BJ (cell line): ENCODE data around the gene XRCC5. TPM values are rescaled to one million over a fixed set of nuclear protein-coding genes. Genes with fewer than 3 reads are reported as not detected.

Experiments
- CTCF ChIA-PET: fragments of 350-600 bp; formaldehyde crosslinking; extraction: SDS; loops from one replicate; lab custom pipeline; 2021; ENCODE audit warnings: antibody characterized with exemption, inconsistent platforms; lab: Yijun Ruan, JAX
- POLR2A ChIA-PET: fragments of 300-600 bp; sonication (Branson Sonifier 250); formaldehyde crosslinking; extraction: SDS; loops from one replicate; lab custom pipeline; 2021; ENCODE audit warnings: antibody characterized with exemption; lab: Charles Lee
- DNase-seq: peaks from one replicate; pipeline ENCODE4 v3.0.0-alpha.2; 2011; ENCODE audit warnings: low read depth
- H3K27me3 ChIP-seq: 2 replicates; pipeline ENCODE4 v1.6.0; 2011; ENCODE audit warnings: low read length; ENCODE audit not compliant: control insufficient read depth, insufficient read depth
- H3K36me3 ChIP-seq: 2 replicates; pipeline ENCODE4 v1.5.1; 2011; ENCODE audit warnings: low read length; ENCODE audit not compliant: control insufficient read depth, insufficient read depth
- H3K4me3 ChIP-seq: 2 replicates; pipeline ENCODE4 v1.5.1; 2011; ENCODE audit warnings: low read depth, mild to moderate bottlenecking, control low read depth, low read length
- CTCF ChIP-seq: IDR thresholded peaks from 2 replicates; pipeline ENCODE4 v1.5.1; 2011; ENCODE audit warnings: low read depth, mild to moderate bottlenecking, control low read depth, inconsistent platforms, low read length, moderate library complexity; ENCODE audit not compliant: insufficient read depth
- polyA plus RNA-seq: library from polyadenylated mRNA; depleted of rRNA; stranded (reverse); fragments of >200 nt; gene quantifications from 2 replicates; pipeline ENCODE4 v1.2.3, GENCODE V29; 2011

Gene XRCC5
- polyA plus RNA-seq, 1 experiment: 252 TPM

DNA sequence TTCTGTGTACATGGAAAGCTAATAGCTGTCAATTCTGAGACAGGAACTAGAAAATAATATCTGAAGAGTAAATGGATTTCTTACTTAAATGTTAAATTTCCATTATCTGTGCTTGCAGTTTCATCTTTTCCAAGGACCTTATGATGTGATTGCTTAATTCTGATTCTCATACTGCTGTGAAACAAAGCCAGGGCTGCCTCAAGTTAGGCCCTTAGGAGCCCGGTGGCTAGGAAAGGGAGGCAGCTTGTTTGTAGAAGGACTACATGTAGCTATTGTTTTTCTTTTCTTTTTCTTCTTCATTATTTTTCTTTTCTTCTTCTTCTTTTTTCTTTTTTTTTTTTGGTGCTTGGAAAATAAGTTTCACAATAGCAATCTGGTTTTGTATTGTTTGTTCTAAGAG, 50.5 kb downstream of the XRCC5 start:
- CTCF ChIA-PET: no interaction called here
- POLR2A ChIA-PET: no interaction called here
- DNase-seq: no peak
- Histone ChIP-seq H3K27me3 (no peaks in the 10 kb centered on the region), H3K36me3 (peaks cover 21% of the 10 kb centered on the region), H3K4me3 (no peak overlapping the region)
- no peak for TF ChIP-seq CTCF

GRCh38 chr2:216160786-216161185, 51.6 kb downstream of the XRCC5 start:
- H3K4me3 ChIP-seq: no peak overlapping the region
- H3K27me3 ChIP-seq: no peaks in the 10 kb centered on the region
- POLR2A ChIA-PET: no interaction called here
- DNase-seq: no peak
- peaks cover 23% of the 10 kb centered on the region for H3K36me3 ChIP-seq
- CTCF ChIA-PET: interaction anchor here (0.5 kb wide), 1 partner anchor 47 kb away, joined by 3 read pairs; no protein-coding TSS in a partner anchor
- TF ChIP-seq CTCF: no peak

GRCh38 chr2:216161967-216162366, 52.8 kb downstream of the XRCC5 start:
- Histone ChIP-seq H3K36me3 (peaks cover 17% of the 10 kb centered on the region), H3K27me3 (no peaks in the 10 kb centered on the region), H3K4me3 (no peak overlapping the region)
- ChIA-PET CTCF (interaction anchor here (1.0 to 1.1 kb wide), 2 partner anchors 9 to 10 kb away, joined by 3 to 4 read pairs; no protein-coding TSS in a partner anchor), POLR2A (no interaction called here)
- TF ChIP-seq CTCF: no peak
- no peak for DNase-seq

DNA sequence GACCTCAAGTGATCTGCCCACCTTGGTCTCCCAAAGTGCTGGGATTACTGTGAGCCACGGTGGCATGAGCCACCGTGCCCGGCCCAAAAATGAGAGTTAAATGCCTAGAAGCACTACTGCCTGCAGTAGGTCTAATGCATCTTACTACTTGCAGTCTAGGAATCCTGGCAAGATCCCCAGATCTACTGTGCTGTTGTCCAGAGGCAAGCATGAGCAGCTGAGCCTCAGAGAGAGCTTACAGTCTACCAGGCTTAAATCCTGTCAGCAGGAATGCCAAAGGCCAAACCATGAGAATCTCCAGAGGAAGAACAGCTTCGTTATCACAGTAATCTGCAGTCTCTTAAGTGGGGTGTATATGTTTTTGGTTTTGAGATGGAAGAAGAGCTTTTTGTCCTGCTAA, 54.4 kb downstream of the XRCC5 start:
- no peak for DNase-seq

DNA sequence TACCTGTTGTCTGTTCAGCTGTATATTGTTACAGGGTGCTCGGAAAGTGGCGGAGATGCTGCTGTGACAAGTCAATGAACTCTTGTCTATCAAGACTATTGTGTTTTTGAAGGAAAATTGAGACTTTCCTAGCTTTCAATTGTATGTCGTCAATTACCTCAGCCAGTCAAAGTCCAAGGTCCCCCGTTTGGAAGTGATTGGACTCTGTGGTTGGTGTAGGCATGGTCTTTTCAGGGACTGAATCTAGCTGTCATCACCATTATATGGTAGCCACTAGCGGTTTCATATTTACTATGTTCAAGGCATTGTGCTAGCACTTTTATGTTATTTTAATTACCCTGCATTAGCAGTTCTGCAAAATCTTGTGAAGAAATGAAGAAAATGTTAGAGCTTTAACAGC, 54.9 kb downstream of the XRCC5 start:
- no peak overlapping the region for H3K4me3 ChIP-seq
- peaks cover 17% of the 10 kb centered on the region for H3K36me3 ChIP-seq
- ChIA-PET CTCF (interaction anchor here (0.7 to 1.5 kb wide), 2 partner anchors 19 to 240 kb away, joined by 3 read pairs; no protein-coding TSS in a partner anchor), POLR2A (no interaction called here)
- DNase-seq: no peak
- no peaks in the 10 kb centered on the region for H3K27me3 ChIP-seq
- TF ChIP-seq CTCF: no peak

More for the DNA sequence above, 54.4 kb downstream of the XRCC5 start:
- POLR2A ChIA-PET: no interaction called here
- CTCF ChIA-PET: interaction anchor here (1.5 kb wide), 1 partner anchor 241 kb away, joined by 3 read pairs; no protein-coding TSS in a partner anchor
- TF ChIP-seq CTCF: no peak
- Histone ChIP-seq H3K36me3 (peaks cover 17% of the 10 kb centered on the region), H3K27me3 (no peaks in the 10 kb centered on the region), H3K4me3 (no peak overlapping the region)
